BJ (cell line): ENCODE measurements around the gene PRKAG2. TPM values are rescaled to one million over a fixed set of nuclear protein-coding genes. Genes with fewer than 3 reads are reported as not detected.

Experiments used
- CTCF ChIA-PET: fragments of 350-600 bp; formaldehyde crosslinking; extraction: SDS; loops from one replicate; lab custom pipeline; 2021; ENCODE audit warnings: antibody characterized with exemption, inconsistent platforms; lab: Yijun Ruan, JAX
- POLR2A ChIA-PET: fragments of 300-600 bp; sonication (Branson Sonifier 250); formaldehyde crosslinking; extraction: SDS; loops from one replicate; lab custom pipeline; 2021; ENCODE audit warnings: antibody characterized with exemption; lab: Charles Lee
- DNase-seq: peaks from one replicate; pipeline ENCODE4 v3.0.0-alpha.2; 2011; ENCODE audit warnings: low read depth
- H3K27me3 ChIP-seq: 2 replicates; pipeline ENCODE4 v1.6.0; 2011; ENCODE audit warnings: low read length; ENCODE audit not compliant: control insufficient read depth, insufficient read depth
- H3K36me3 ChIP-seq: 2 replicates; pipeline ENCODE4 v1.5.1; 2011; ENCODE audit warnings: low read length; ENCODE audit not compliant: control insufficient read depth, insufficient read depth
- H3K4me3 ChIP-seq: 2 replicates; pipeline ENCODE4 v1.5.1; 2011; ENCODE audit warnings: low read depth, mild to moderate bottlenecking, control low read depth, low read length
- CTCF ChIP-seq: IDR thresholded peaks from 2 replicates; pipeline ENCODE4 v1.5.1; 2011; ENCODE audit warnings: low read depth, mild to moderate bottlenecking, control low read depth, inconsistent platforms, low read length, moderate library complexity; ENCODE audit not compliant: insufficient read depth
- polyA plus RNA-seq: library from polyadenylated mRNA; depleted of rRNA; stranded (reverse); fragments of >200 nt; gene quantifications from 2 replicates; pipeline ENCODE4 v1.2.3, GENCODE V29; 2011

The PRKAG2 gene
- polyA plus RNA-seq, 1 experiment: 11.3 TPM

GRCh38 chr7:151662251-151662826 lies 214.6 kb downstream of the PRKAG2 start:
- Histone ChIP-seq H3K27me3 (no peaks in the 10 kb centered on the region), H3K36me3 (no peaks in the 10 kb centered on the region), H3K4me3 (no peak overlapping the region)
- ChIA-PET CTCF (interaction anchor here (0.6 to 1.3 kb wide), 3 partner anchors 15 to 30 kb away, joined by 3 read pairs; no protein-coding TSS in a partner anchor), POLR2A (no interaction called here)
- no peak for DNase-seq
- TF ChIP-seq CTCF: no peak

- CTCF ChIA-PET: interaction anchor here (0.6 to 1.3 kb wide), 3 partner anchors 15 to 30 kb away, joined by 3 read pairs; no protein-coding TSS in a partner anchor
- H3K27me3 ChIP-seq: no peaks in the 10 kb centered on the region
- POLR2A ChIA-PET: no interaction called here
Measured at GRCh38 chr7:151661587-151661986, 215.3 kb downstream of the PRKAG2 start.

GRCh38 chr7:151660141-151660540 lies 216.8 kb downstream of the PRKAG2 start:
- H3K36me3 ChIP-seq: no peaks in the 10 kb centered on the region
- no peak for TF ChIP-seq CTCF
- POLR2A ChIA-PET: no interaction called here
- no peak for DNase-seq
- H3K4me3 ChIP-seq: no peak overlapping the region
- CTCF ChIA-PET: interaction anchor here (0.8 kb wide), 1 partner anchor 29 kb away, joined by 4 read pairs; no protein-coding TSS in a partner anchor
- H3K27me3 ChIP-seq: no peaks in the 10 kb centered on the region

More at GRCh38 chr7:151661587-151661986, 215.3 kb downstream of the PRKAG2 start:
- DNase-seq: no peak
- no peak for TF ChIP-seq CTCF
- no peak overlapping the region for H3K4me3 ChIP-seq
- no peaks in the 10 kb centered on the region for H3K36me3 ChIP-seq

- Histone ChIP-seq H3K36me3 (no peaks in the 10 kb centered on the region), H3K27me3 (no peaks in the 10 kb centered on the region), H3K4me3 (no peak overlapping the region)
- ChIA-PET CTCF (interaction anchor here (0.8 to 1.3 kb wide), 3 partner anchors 9 to 100 kb away, joined by 3 to 4 read pairs (median 3); no protein-coding TSS in a partner anchor), POLR2A (no interaction called here)
- no peak for DNase-seq
- no peak for TF ChIP-seq CTCF
Measured at GRCh38 chr7:151659219-151659618, 217.7 kb downstream of the PRKAG2 start.

- TF ChIP-seq CTCF: no peak
- no peak overlapping the region for H3K4me3 ChIP-seq
- no peaks in the 10 kb centered on the region for H3K27me3 ChIP-seq
- ChIA-PET POLR2A (no interaction called here), CTCF (interaction anchor here (0.9 to 1.3 kb wide), 2 partner anchors 8 to 100 kb away, joined by 3 read pairs; no protein-coding TSS in a partner anchor)
- no peaks in the 10 kb centered on the region for H3K36me3 ChIP-seq
- DNase-seq: no peak
Measured at GRCh38 chr7:151658778-151659177, 218.1 kb downstream of the PRKAG2 start.
